HCT116 (cell line): ENCODE results near the gene PTPN21.

Source experiments
- EZH2 ChIP-seq: fragments of 200-600 bp; sonication (generic); IDR thresholded peaks from 2 replicates; pipeline ENCODE4 v1.6.1; 2017; ENCODE audit warnings: antibody characterized with exemption, mixed run types
- EZH2phosphoT487 ChIP-seq: fragments of 200-600 bp; IDR thresholded peaks from 2 replicates; pipeline ENCODE4 v1.6.1; 2018; ENCODE audit warnings: antibody characterized with exemption, borderline replicate concordance
- FOSL1 ChIP-seq: IDR thresholded peaks from 2 replicates; pipeline ENCODE4 v1.6.1; 2012; ENCODE audit warnings: low read depth
- JUND ChIP-seq: IDR thresholded peaks from 2 replicates; pipeline ENCODE4 v1.6.1; 2012
- POLR2A ChIP-seq: IDR thresholded peaks from 2 replicates; pipeline ENCODE4 v1.7.0; 2011; ENCODE audit warnings: borderline replicate concordance; ENCODE audit not compliant: insufficient read depth, insufficient read length; ENCODE audit errors: extremely low read depth
- POLR2AphosphoS5 ChIP-seq: IDR thresholded peaks from 2 replicates; pipeline ENCODE4 v1.6.1; 2011; ENCODE audit warnings: mild to moderate bottlenecking, low read depth, low read length, moderate library complexity
- RAD21 ChIP-seq: IDR thresholded peaks from 2 replicates; pipeline ENCODE4 v1.6.1; 2012; ENCODE audit warnings: low read depth, mild to moderate bottlenecking
- SP1 ChIP-seq: IDR thresholded peaks from 2 replicates; pipeline ENCODE4 v1.6.1; 2012; ENCODE audit warnings: low read depth
- TF ChIP-seq, protein P1 (sequence below), 3 experiments: fragments of 200-600 bp in 1 of 3; sonication (generic) in 1 of 3; IDR thresholded peaks in 2 of 3; conservative IDR thresholded peaks in 1 of 3; 2 replicates each; pipeline ENCODE4 v1.5.1; 2012 to 2017; ENCODE audit warnings: low read depth in 2 of 3, low read length in 2 of 3, antibody characterized with exemption in 1 of 3, borderline replicate concordance in 1 of 3, control low read depth in 1 of 3, mild to moderate bottlenecking in 1 of 3, mixed read lengths in 1 of 3, mixed run types in 1 of 3, moderate library complexity in 1 of 3; ENCODE audit not compliant: insufficient read depth in 1 of 3

GRCh38 chr14:88421286-88421685 lies 133.5 kb downstream of the PTPN21 start:
- TF ChIP-seq, protein P1, sequence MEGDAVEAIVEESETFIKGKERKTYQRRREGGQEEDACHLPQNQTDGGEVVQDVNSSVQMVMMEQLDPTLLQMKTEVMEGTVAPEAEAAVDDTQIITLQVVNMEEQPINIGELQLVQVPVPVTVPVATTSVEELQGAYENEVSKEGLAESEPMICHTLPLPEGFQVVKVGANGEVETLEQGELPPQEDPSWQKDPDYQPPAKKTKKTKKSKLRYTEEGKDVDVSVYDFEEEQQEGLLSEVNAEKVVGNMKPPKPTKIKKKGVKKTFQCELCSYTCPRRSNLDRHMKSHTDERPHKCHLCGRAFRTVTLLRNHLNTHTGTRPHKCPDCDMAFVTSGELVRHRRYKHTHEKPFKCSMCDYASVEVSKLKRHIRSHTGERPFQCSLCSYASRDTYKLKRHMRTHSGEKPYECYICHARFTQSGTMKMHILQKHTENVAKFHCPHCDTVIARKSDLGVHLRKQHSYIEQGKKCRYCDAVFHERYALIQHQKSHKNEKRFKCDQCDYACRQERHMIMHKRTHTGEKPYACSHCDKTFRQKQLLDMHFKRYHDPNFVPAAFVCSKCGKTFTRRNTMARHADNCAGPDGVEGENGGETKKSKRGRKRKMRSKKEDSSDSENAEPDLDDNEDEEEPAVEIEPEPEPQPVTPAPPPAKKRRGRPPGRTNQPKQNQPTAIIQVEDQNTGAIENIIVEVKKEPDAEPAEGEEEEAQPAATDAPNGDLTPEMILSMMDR (IDR thresholded peaks at IDR 0.05 in 2 of 3, conservative IDR thresholded peaks at IDR 0.05 in 1 of 3; ENCODE audit: borderline replicate concordance in 1 of 3, insufficient read depth in 1 of 3, low read depth in 2 of 3, low read length in 2 of 3), result no peak
- TF ChIP-seq EZH2, result no peak
- TF ChIP-seq JUND, result no peak
- no peak for TF ChIP-seq RAD21
- TF ChIP-seq POLR2AphosphoS5, result no peak
- TF ChIP-seq FOSL1, result no peak
- no peak for TF ChIP-seq SP1
- TF ChIP-seq EZH2phosphoT487, result no peak
- no peak for TF ChIP-seq POLR2A
